Measurements from ENCODE around the gene TAF4. TPM values are rescaled to one million over a fixed set of nuclear protein-coding genes. Genes with fewer than 3 reads are reported as not detected.
A peak's percentile ranks its signal among the peaks of the same experiment; 100 is the strongest.

Gene TAF4
- total RNA-seq, 1 donor from 2014 or later = 2.3 TPM

DNA sequence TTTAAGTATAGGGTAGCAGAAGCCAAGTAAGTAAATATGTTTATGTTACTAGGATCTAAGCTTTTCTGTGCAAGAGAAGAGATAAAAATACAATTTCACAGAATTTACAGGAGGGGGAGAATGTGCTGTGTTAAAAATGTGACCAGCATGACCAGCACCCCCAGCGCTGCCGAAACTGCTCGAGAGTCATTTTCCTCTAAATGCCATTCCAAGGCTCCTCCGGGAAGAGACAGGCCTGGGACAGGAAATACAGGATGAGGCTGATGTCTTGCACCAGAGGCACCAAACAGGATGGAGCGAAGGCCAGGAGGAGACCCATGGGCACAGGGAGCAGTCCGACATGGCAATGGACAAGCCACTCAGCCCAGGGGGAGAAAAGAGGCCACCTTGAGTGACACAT lies 21.1 kb downstream of the TAF4 start:
- no peak for DNase-seq (ENCODE audit: low read depth in 2 of 2)

DNA sequence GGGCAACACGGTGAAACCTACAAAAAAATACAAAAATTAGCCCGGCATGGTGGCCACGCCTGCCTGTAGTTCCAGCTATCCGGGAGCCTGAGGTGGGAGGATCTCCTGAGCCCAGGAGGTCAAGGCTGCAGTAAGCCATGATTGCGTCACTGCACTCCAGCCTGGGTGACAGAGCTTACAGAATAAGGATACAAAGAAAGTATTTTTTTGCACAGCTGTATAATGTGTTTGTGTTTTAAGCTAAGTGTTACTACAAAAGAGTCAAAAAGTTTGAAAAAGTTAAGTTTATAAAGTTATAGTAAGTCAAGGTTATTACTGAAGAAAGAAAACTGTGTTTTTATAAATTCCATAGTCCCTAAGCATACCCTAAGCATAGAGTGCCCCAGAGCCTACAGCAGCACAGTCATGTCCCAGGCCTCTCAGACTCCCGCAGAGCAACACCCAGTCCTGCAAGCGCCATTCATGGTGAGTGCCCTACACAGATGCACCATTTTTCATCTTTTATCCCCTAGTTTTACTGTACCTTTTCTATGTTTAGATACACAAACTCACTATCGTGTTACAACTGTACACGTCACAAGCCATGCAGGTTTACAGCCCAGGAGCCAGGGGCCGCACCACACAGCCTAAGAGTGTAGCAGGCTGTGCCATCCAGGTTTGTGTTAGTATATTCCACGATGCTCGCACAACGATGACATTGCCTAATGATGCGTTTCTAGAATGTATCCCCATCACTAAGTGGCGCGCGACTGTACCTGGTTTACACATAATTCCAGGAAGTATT lies 22.4 kb downstream of the TAF4 start:
- no peak for DNase-seq (ENCODE audit: low read depth in 2 of 2)

DNA sequence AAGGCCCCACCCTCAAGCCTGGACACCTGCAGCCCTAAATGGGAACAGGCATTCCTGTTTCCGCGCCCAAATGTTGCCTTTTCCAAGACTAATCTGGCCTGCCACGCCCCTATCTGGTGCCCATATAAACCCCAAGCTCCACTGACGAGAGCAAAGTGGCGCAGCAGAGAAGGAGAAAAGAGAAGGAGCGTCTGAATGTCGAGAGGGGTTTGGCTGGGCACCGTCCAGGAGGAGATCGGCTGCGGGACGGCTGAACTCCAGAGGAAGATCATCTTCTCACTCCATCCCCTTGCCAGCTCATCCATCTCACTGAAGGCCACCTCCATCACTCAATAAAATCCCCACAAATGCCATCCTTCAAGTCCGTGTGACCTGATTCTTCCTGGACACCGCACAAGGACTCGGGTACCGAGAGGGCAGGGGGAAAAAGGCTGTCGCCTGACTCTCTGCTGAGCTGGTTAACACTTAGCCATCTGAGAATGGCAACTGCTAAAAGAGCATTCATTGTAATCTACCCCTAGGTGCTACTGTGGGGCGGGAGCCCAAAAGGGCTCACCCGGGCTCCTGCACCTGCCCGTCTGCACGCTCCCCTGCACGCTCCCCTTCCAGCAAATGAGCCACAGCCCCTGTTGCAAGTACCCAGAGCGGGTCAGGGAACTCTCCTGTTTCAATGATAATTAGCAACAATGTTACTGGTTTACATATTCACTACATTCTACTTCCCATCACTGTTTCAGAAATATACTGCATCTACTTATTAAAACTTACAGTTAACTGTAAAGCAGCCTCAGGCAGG lies 23.5 kb downstream of the TAF4 start:
- DNase-seq (ENCODE audit: low read depth in 2 of 2) = no peak

DNA sequence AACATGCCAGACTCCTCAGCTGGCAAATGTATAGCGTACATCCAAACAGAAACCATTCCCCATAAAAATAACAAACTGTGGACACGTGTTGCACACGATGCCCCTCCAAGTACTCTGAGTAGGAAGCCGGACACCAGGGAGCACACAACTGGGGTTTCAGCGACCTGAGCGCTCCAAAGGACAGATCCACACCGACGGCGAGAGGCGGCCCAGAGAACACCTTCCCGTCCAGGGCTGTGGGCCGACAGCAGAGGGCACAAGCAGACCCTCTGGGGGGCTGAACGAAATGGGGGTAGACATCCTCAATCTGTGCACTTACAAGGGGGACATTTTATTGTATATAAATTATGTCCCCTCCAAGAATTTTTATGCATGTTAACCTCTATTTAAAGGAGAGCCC lies 24.7 kb downstream of the TAF4 start:
- no peak for DNase-seq (ENCODE audit: low read depth in 2 of 2)

DNA sequence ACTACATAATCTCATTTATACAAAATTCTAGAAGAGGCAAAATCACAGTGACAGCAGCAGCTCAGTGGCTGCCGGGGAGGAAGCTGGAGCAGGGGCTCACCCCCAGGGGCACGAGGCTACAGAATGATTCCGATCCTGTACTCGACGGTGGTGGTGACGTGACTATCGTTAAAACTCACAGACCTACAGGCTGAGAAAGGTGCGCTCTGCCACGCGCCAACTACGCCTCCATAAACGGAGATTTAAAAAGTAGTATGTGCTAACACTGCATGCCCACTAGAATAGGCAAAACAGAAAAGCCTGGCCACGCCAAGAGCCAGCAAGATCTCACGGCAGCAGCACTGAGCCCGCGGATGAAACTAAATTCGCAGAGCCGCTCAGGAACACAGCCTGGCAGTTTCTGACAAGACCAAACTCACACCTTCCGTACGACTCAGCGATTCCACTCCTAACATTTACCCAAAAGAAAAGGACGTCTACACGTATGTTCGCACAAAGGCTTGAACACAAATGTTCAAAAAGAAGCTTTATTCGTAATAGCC lies 25.2 kb downstream of the TAF4 start:
- no peak for DNase-seq (ENCODE audit: low read depth in 2 of 2)

DNA sequence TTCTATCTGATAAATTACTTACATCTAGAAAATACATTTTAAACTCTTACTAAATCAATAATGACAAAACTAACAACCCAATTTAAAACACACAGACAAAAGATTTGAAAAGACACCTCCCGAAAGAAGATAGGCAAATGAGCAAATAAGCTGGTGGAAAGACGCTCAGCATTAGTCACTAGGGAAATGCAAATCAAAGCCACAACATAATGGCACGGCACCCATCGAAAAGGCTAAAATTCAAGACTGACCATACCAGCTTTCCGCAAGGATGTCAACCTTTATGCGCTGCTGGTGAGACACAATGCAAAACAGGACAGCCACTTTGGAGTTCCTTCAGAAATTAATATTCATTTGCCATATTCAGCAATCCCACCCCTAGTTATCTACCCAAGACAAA lies 25.9 kb downstream of the TAF4 start:
- DNase-seq (ENCODE audit: low read depth in 2 of 2) = no peak

DNA sequence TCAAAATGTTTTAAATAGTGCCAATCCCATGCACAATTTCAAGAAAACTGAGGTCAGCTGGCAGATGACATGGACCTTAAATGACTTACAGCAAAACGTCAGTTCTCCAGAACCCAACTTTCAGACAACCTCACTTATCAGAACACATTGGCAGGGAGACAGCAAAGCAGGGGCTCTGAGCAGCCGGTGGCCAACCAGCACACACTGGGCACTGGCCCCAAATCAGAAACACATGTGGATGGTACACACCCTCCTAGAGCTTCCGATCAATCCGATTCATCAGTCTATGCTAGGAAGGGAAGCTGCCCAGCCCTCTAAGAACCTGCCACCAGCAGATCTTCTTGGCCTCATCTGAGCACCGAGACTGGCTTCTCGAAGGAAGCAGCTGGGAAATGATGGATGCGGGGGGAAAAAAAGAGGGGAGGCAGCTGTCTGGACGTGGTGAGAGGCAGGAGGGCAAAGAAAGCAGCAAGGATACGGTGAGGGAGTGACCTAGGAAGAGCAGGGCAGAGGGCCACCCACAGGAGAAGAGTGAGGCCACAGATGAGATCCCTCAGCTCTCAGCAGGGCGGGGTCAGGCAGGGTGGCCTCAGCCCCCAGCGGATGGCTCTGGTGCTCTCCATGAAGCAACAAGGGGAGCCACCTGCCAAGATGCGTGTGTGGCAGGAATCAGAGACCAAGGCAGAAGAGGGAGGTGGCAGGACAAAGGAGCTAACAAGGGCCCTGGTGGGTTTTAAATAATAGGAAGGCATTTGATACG lies 32.9 kb downstream of the TAF4 start:
- DNase-seq (ENCODE audit: low read depth in 2 of 2) = no peak

DNA sequence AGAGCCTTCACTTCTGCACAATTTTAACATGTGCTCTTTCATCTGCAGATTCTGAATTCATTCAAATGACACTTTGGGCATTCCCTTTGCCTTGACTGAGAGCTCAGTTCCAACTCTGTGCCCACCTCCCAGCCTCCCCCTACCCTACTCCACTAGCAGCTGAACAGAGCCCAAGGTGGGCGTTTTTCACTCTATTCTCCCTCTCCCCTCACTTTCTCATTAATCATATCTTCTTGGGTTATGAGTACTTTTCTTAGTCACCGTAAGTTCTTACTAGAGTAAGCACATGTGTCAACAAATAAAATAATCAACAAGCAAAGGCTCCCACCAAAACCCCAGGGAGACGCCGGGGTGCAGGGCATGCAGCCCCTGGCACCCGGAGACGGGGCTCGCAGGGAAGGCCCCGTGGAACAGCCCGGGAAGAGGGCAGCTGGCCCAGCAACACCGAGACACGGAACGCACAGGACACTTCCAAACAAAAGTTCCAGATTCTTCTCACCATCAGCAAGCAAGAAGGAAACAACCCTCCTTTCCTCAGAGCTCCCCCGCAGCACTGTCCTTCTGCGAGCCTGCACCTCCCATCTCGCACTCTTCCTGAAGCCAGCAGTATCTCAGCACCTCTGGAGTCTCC lies 34.1 kb downstream of the TAF4 start:
- no peak for DNase-seq (ENCODE audit: low read depth in 2 of 2)

DNA sequence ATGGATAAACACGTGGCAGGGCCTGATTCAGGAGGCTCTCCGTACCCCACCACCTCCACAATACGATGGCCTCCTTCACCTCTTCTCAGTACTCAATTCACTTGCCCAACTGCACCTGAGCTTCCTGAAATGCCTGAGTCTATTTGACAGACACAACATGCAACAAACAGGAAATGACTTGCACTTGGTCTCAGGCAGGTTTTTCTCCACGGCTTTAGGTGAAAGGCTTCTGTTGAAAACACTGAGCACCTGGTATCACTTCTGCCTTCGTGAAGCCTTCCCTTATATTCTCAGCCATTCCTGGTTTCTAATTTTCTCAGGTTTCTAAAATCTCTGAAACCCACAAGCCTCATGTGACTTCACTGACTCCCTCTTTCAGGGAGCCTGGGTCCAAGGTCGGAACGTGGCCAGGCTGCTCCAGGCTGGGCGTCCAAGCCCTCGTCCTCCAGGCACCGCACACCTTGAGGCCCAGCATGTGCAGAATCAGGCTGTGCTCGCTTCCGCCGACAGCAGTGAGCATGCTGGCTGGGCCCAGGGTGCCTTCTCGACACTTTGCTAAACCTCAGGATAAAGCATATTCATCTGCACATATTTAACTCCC lies 34.7 kb downstream of the TAF4 start:
- DNase-seq (ENCODE audit: low read depth in 2 of 2) = peak in 1 of 2 donors; percentile 16

DNA sequence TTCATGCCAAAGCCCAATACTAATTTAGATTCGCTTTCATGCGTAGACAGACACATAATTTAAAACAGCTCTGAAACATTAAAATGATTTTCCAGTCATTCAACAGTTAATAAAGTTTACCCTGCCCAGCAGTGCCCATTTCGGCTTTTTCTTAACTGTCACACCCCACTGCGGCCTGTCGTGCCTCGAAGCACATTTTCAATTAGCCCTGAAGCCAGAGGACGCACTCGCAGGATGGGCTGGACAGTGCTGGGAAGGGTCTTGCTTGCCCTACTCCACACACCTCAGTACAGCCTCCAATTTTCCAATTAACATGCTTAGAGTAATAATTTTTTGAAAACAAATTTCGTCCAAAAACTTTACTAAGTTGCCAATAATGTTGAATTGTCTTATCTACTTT lies 35.3 kb downstream of the TAF4 start:
- DNase-seq (ENCODE audit: low read depth in 2 of 2) = no peak

DNA sequence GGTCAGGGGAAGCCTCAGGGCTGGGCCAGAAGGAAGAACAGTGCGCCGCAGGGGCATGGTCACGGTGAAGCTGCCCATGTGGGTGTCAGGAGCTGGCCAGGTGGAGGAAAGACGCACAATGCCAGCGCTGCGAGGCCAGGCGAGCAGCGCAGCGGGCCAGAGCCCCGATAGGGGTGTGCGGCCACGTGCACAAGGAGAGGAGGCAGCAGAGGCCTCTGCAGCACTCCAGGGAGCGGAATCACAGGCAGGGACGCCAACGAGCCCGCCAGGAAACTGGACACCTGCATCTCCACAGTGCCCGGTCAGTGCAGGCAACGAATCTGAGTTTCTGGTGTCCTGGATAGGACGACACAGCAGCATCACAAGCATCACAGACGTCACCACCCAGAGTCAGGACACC lies 35.7 kb downstream of the TAF4 start:
- no peak for DNase-seq (ENCODE audit: low read depth in 2 of 2)

DNA sequence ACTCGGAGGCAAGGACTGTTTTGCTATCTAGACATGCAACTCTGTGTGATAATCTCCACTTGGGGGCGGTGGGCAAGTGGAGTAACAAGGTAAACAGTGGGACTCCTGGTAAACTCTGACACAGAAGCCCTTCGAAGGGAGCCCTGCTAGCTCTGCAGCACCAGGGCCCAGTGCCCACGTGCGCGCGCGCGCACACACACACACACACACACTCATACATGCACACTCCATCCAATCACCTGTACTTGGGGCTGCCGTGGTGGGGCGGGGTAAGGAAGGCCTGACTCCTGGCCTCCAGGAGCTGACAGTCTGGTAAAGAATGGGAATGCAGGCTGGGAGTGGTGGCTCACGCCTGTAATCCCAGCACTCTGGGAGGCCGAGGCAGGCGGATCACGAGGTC lies 36.4 kb downstream of the TAF4 start:
- DNase-seq (ENCODE audit: low read depth in 2 of 2) = no peak

DNA sequence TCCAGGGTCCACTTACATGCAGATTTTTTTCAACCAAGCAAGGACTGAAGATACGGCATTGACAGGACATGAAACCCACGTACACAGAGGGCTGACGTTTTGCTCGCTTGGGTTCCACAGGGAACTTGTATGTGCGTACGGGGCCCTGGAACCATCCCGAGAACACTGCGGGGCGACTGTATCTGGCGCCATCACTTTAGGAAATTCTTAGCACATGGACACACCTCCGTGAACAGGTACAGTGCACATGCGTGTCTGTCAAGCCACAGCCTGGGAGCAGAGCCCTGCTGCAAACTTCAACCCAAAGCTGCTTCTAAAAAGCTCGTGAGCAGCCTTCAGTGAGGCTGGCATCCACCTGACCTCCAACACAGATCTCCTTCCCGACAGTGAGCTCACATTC lies 37.3 kb downstream of the TAF4 start:
- DNase-seq (ENCODE audit: low read depth in 2 of 2) = no peak

DNA sequence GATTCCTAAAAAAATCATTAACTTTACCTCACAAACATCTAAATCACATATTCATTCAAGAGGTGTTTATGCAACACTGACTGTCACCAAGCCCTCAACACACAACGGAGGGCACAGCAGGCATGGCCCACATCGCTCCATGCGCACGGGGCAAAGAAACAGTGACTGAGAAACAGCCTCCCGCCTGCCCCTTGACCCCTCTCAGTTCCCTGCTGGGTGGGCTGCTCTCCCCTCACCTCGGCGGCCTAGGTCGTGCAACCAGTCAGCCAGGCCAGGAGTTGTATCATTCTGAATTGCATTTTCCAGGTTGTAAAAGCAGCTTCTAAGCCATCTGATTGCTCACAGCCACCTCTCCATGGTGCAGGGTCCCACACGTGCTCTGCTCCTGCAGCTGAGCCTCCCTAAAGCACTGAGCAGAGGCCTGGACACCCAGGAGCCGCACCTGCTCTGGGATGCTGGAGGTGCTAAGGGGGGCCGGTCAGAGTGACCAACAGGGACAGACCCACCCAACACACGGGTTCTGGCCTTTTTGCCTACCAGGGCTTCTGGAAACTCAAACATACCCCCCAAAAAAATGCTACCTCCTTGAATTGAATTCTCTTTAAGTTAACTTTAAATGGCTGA lies 37.9 kb downstream of the TAF4 start:
- DNase-seq (ENCODE audit: low read depth in 2 of 2) = no peak

DNA sequence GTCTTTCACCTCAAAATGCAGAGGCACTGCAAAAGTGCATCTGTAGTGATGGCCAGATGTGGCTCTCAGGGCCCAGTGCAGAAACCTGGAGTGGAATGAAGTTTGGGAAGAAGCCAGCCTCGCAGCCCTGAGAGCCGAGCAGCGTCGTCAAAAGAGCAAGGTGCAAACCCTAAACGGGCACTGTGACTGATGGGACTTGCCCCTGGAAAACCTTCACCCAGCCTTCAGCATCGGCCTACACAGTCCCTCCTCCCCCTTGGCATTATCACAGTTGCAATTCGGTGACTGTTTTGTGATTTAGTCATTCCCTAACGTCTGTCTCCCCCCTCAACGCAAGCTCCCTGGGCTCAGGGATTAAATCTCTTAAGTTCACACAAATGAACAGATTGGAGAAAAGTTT lies 38.6 kb downstream of the TAF4 start:
- DNase-seq (ENCODE audit: low read depth in 2 of 2) = no peak

DNA sequence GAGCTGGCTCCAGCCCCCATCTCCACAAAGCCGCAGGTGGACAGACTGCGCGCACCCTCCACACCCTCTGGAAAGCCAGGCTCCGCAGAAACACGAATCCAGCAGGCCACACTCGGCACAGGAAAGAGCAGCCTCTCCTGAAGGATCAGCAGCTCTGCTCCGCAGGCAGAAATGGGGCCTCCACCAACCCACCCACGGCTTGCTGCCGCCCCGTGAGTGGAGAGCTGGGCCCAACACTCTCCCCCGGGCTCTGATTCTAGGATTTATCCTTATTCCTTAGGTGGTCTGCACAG lies 39.2 kb downstream of the TAF4 start:
- DNase-seq (ENCODE audit: low read depth in 2 of 2) = no peak

DNA sequence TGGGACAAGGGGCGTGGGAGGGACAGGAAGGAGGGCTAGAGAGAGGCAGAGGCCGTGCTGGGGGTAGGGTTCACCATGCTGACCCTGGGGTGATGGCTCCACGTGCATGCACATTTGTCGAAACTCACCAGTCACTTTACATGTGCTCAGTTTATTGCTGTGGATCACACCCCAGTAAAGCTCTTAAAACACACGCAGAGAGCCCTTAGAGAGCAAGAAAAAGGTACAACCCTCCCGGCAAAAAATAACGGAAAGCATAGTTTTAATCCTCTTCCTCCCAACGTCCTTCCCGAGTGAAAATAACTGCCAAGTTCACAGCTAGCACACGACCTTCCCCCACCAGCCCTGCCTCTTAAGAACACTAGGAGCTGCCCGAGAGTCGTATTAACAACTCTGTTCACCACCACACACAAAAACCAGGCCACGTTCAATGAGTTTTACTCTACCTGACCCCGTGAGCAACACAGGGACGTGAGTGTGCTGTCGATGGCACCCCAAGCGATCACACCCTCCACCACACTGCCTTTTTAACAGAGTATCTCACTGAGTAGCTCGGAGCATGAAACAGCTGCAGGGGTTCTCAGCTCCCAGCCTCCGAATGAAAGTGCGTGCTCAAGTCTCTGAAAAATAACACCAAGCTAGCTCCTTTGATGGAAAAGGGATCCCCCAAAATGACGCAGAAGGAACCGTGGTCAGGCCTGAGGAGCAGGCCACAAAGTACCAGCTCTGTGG lies 39.7 kb downstream of the TAF4 start:
- peak; percentile 69 to 90 for DNase-seq (ENCODE audit: low read depth in 2 of 2)

DNA sequence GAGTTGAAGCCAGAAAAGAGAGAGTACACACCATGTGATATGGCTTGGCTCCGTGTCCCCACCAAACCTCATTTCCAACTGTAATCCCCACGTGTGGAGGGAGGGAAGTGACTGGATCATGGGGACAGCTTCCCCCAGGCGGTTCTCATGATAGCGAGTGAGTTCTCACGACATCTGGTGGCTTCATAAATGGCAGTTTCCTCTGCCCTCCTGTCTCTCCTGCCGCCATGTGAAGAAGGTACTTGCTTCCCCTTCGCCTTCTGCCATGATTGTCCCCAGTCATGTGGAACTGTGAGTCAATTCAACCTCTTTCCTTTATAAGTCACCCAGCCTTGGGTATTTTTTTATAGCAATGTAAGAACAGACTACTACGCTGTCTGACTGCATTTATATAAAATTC lies 40.3 kb downstream of the TAF4 start:
- peak; percentile 42 to 64 for DNase-seq (ENCODE audit: low read depth in 2 of 2)

DNA sequence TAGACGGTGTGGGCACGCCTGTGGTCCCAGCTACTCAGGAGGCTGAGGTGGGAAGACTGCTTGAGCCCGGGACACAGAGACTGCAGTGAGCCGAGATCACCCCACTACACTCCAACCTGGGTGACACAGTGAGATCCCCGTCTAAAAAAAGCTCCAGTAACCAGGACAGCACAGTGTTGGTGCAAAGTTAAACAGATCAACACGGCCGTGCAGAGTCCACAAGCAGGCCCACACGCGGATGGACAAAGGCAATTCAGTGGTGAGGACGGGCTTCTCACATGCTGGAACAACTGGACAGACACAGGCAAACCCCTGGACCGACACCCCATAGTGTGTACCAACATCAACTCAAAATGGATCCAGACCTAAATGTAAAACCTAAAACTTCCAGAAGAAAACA lies 41.7 kb downstream of the TAF4 start:
- no peak for DNase-seq (ENCODE audit: low read depth in 2 of 2)

DNA sequence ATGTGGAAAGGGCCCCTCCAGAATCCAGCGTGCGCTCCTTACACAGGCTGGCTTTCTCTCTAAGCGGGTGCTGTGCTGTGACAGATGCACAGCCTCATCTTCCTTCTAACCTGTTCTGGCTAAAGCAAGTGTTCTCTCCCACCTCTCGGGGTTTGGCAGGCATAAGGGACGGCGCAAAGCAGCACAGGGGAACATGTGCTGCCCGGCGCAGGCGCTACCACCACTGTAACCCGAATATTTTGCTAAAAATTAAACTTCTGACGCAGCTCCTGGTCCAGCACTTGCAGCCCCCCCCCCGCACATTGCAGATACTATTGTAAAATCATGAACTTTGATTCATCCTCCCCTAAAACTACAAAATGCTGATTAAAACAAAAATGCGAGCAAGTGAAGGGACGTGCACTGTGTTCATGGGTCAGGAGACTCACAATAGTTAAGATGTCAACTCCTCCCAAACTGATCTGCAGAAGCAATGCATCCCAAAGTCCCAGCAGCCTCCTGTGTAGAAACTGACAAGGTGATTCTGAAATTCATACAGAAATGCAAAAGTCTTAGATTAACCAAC lies 43.0 kb downstream of the TAF4 start:
- DNase-seq (ENCODE audit: low read depth in 2 of 2) = no peak
